Colonic mucosa (tissue), 4 donors: ENCODE results near the gene ESYT2. TPM values are rescaled to one million over a fixed set of nuclear protein-coding genes. Genes with fewer than 3 reads are reported as not detected.

Source experiments
- DNase-seq: peaks from one replicate; pipeline ENCODE4 v3.0.0-alpha.2; 2020
- H3K27ac ChIP-seq: fragments of 200-600 bp; one replicate; pipeline ENCODE4 v1.8.0; 2021
- H3K27me3 ChIP-seq: fragments of 200-600 bp; one replicate; pipeline ENCODE4 v1.8.0; 2021
- H3K36me3 ChIP-seq: fragments of 200-600 bp; one replicate; pipeline ENCODE4 v1.8.0; 2021
- H3K4me1 ChIP-seq: fragments of 200-600 bp; one replicate; pipeline ENCODE4 v1.8.0; 2021; ENCODE audit warnings: mild to moderate bottlenecking
- H3K4me3 ChIP-seq: fragments of 200-600 bp; one replicate; pipeline ENCODE4 v1.8.0; 2021
- H3K9ac ChIP-seq, 2 donors: one replicate each; pipeline ENCODE4 v1.7.0; 2013; ENCODE audit warnings: control low read depth in 2 of 2, low read depth in 2 of 2, low read length in 2 of 2
- H3K9me3 ChIP-seq: fragments of 200-600 bp; one replicate; pipeline ENCODE4 v1.8.0; 2021
- CTCF ChIP-seq: fragments of 200-600 bp; IDR thresholded peaks from one replicate; pipeline ENCODE4 v1.8.0; 2022; ENCODE audit warnings: antibody characterized with exemption, mild to moderate bottlenecking
- intact Hi-C: fragments of 100-400 bp; cut with DNase I; formaldehyde crosslinking; loops from one replicate; pipeline ENCODE4 v1.14.1; 2022
- total RNA-seq, 2 donors: library from RNA; stranded (reverse); fragmentation: NEBNext Ultra II Directional in 1 of 2; extraction: Animal tissue kit (Norgen Biotek cat#: 25700) in 1 of 2; gene quantifications; one replicate each; pipeline ENCODE4 v1.2.1, GENCODE V29; 2021
- donor health status: healthy.
- donor health status: DM: no; HTN: no; CAD: no.
- donor health status: DM: no; HTN: no; CAD: no.

ESYT2 gene
- total RNA-seq, 2 donors from 2014 or later: 57.5 to 105 TPM

DNA sequence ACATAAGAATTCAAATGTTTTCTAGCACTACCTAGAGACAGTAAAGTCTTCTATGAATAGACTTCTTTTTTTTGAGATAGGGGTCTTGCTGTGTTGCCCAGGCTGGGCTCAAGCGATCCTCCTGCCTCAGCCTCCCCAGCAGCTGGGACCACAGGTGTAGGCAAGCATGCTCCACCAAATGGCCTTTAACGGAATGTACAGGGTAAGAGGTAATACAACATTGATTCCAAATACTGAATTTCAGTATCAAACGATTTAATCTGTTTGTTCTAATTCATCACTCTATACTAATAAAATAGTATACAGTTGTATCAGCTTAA is 68.9 kb downstream of the ESYT2 start:
- Histone ChIP-seq H3K4me1 (no peaks in the 10 kb centered on the region), H3K27me3 (no peaks in the 10 kb centered on the region), H3K9me3 (no peaks in the 10 kb centered on the region), H3K27ac (no peak overlapping the region), H3K36me3 (no peaks in the 10 kb centered on the region), H3K9ac (no peak overlapping the region), H3K4me3 (no peak overlapping the region)
- no peak for TF ChIP-seq CTCF
- intact Hi-C loops: no loop called here
- no peak for DNase-seq

GRCh38 chr7:158759749-158760444 is 69.4 kb downstream of the ESYT2 start:
- Histone ChIP-seq H3K9me3 (no peaks in the 10 kb centered on the region), H3K9ac (no peak overlapping the region), H3K27ac (no peak overlapping the region), H3K4me3 (no peak overlapping the region), H3K4me1 (no peaks in the 10 kb centered on the region), H3K27me3 (no peaks in the 10 kb centered on the region), H3K36me3 (no peaks in the 10 kb centered on the region)
- TF ChIP-seq CTCF: no peak
- intact Hi-C loops: no loop called here
- no peak for DNase-seq

GRCh38 chr7:158759245-158759614 is 70.1 kb downstream of the ESYT2 start:
- H3K27ac ChIP-seq: no peak overlapping the region
- no peak for TF ChIP-seq CTCF
- no peaks in the 10 kb centered on the region for H3K27me3 ChIP-seq
- H3K36me3 ChIP-seq: no peaks in the 10 kb centered on the region
- no peaks in the 10 kb centered on the region for H3K9me3 ChIP-seq
- no peak for DNase-seq
- H3K9ac ChIP-seq: no peak overlapping the region
- no peaks in the 10 kb centered on the region for H3K4me1 ChIP-seq
- no peak overlapping the region for H3K4me3 ChIP-seq
- intact Hi-C loops: no loop called here

- no peak for TF ChIP-seq CTCF
- intact Hi-C loops: no loop called here
- Histone ChIP-seq H3K27me3 (no peaks in the 10 kb centered on the region), H3K36me3 (no peaks in the 10 kb centered on the region), H3K9me3 (no peaks in the 10 kb centered on the region), H3K9ac (no peak overlapping the region), H3K4me3 (no peak overlapping the region), H3K27ac (no peak overlapping the region), H3K4me1 (no peaks in the 10 kb centered on the region)
- no peak for DNase-seq
Observed at GRCh38 chr7:158758586-158759244, 70.6 kb downstream of the ESYT2 start.

- Histone ChIP-seq H3K9me3 (no peaks in the 10 kb centered on the region), H3K27me3 (no peaks in the 10 kb centered on the region), H3K4me3 (no peak overlapping the region), H3K36me3 (no peaks in the 10 kb centered on the region), H3K27ac (no peak overlapping the region), H3K9ac (no peak overlapping the region), H3K4me1 (no peaks in the 10 kb centered on the region)
- intact Hi-C loops: no loop called here
- no peak for TF ChIP-seq CTCF
- DNase-seq: no peak
Observed at GRCh38 chr7:158757404-158757989, 71.8 kb downstream of the ESYT2 start.
